IgD-negative memory B cell (primary cell): ENCODE data around the gene DDX6. TPM values are rescaled to one million over a fixed set of nuclear protein-coding genes. Genes with fewer than 3 reads are reported as not detected.
"Not testable (repeated sequence)": the region's sequence is repeated elsewhere in the genome, so short reads cannot be mapped to it uniquely, and the experiment has no call there.

Experiments used
- H3K27ac Mint-ChIP-seq, 3 donors: one replicate each; pipeline ENCODE4 v1.8.0; 2020 to 2022; ENCODE audit warnings: mild to moderate bottlenecking in 3 of 3, mixed read lengths in 3 of 3, moderate library complexity in 1 of 3
- H3K27me3 Mint-ChIP-seq: one replicate; pipeline ENCODE4 v1.8.0; 2021; ENCODE audit warnings: mixed read lengths
- H3K36me3 Mint-ChIP-seq: one replicate; pipeline ENCODE4 v1.8.0; 2020; ENCODE audit warnings: mild to moderate bottlenecking, mixed read lengths
- H3K4me1 Mint-ChIP-seq, 3 donors: one replicate each; pipeline ENCODE4 v1.8.0; 2020 to 2022; ENCODE audit warnings: mixed read lengths in 3 of 3, mild to moderate bottlenecking in 1 of 3
- H3K4me3 Mint-ChIP-seq, 4 donors: one replicate each; pipeline ENCODE4 v1.8.0; 2020 to 2022; ENCODE audit warnings: mild to moderate bottlenecking in 4 of 4, mixed read lengths in 4 of 4, moderate library complexity in 3 of 4
- H3K9me3 Mint-ChIP-seq, 3 donors: one replicate each; pipeline ENCODE4 v1.8.0; 2020 to 2021; ENCODE audit warnings: mixed read lengths in 3 of 3, mild to moderate bottlenecking in 1 of 3
- polyA plus RNA-seq: library from polyadenylated mRNA; unstranded; fragments of 300-500 nt; fragmentation: Illumina TruSeq; gene quantifications from one replicate; pipeline ENCODE4 v1.2.3, GENCODE V29; 2021

Gene DDX6
- polyA plus RNA-seq, 1 donor from 2014 or later = 81.9 TPM

- Mint-ChIP-seq H3K4me1 (peaks cover 16 to 45% (median 36%) of the 10 kb centered on the region in 3 donors), H3K27me3 (no peaks in the 10 kb centered on the region), H3K4me3 (no peak overlapping the region), H3K36me3 (peaks cover 3% of the 10 kb centered on the region), H3K27ac (no peak overlapping the region), H3K9me3 (no peaks in the 10 kb centered on the region)
Observed at GRCh38 chr11:118778898-118779297, 12.1 kb downstream of the DDX6 start.

GRCh38 chr11:118774032-118774431, 16.9 kb downstream of the DDX6 start:
- peaks cover 49 to 54% (median 51%) of the 10 kb centered on the region in 3 donors for H3K4me1 Mint-ChIP-seq
- no peaks in the 10 kb centered on the region for H3K27me3 Mint-ChIP-seq
- peaks cover 7% of the 10 kb centered on the region for H3K36me3 Mint-ChIP-seq
- peak overlapping the region in 2 of 4 donors; percentile 63 to 81 for H3K4me3 Mint-ChIP-seq
- no peaks in the 10 kb centered on the region for H3K9me3 Mint-ChIP-seq
- H3K27ac Mint-ChIP-seq = peak overlapping the region in 2 of 3 donors; percentile 56 to 73

- Mint-ChIP-seq H3K27ac (peak overlapping the region; percentile 19 to 69 (median 41)), H3K27me3 (no peaks in the 10 kb centered on the region), H3K4me1 (peaks cover 49 to 51% (median 50%) of the 10 kb centered on the region in 3 donors), H3K4me3 (peak overlapping the region; percentile 10 to 83 (median 55)), H3K36me3 (peaks cover 4% of the 10 kb centered on the region), H3K9me3 (no peaks in the 10 kb centered on the region)
Observed at GRCh38 chr11:118771547-118772288, 19.2 kb downstream of the DDX6 start.

- Mint-ChIP-seq H3K4me1 (peaks cover 37 to 44% (median 38%) of the 10 kb centered on the region in 3 donors), H3K27me3 (no peaks in the 10 kb centered on the region), H3K4me3 (peak overlapping the region in 2 of 4 donors; percentile 27 to 39), H3K36me3 (peaks cover 7% of the 10 kb centered on the region), H3K27ac (no peak overlapping the region), H3K9me3 (no peaks in the 10 kb centered on the region)
Observed at GRCh38 chr11:118768690-118769089, 22.3 kb downstream of the DDX6 start.

- Mint-ChIP-seq H3K27me3 (no peaks in the 10 kb centered on the region), H3K4me1 (peaks cover 16 to 20% (median 19%) of the 10 kb centered on the region in 3 donors), H3K36me3 (peaks cover 5% of the 10 kb centered on the region), H3K4me3 (no peak overlapping the region), H3K9me3 (no peaks in the 10 kb centered on the region), H3K27ac (no peak overlapping the region)
Observed at GRCh38 chr11:118766035-118766434, 24.9 kb downstream of the DDX6 start.

GRCh38 chr11:118765095-118765691, 25.8 kb downstream of the DDX6 start:
- not testable (repeated sequence) for H3K27me3 Mint-ChIP-seq, H3K4me3 Mint-ChIP-seq, H3K9me3 Mint-ChIP-seq, H3K36me3 Mint-ChIP-seq, H3K27ac Mint-ChIP-seq
- peaks cover 12 to 13% (median 13%) of the 10 kb centered on the region in 3 donors for H3K4me1 Mint-ChIP-seq

- Mint-ChIP-seq H3K4me3 (no peak overlapping the region), H3K27ac (no peak overlapping the region), H3K36me3 (peaks cover 3% of the 10 kb centered on the region), H3K4me1 (peaks cover 5 to 6% (median 5%) of the 10 kb centered on the region in 3 donors), H3K9me3 (no peaks in the 10 kb centered on the region), H3K27me3 (no peaks in the 10 kb centered on the region)
Observed at GRCh38 chr11:118763041-118763440, 27.9 kb downstream of the DDX6 start.

GRCh38 chr11:118761981-118762380, 29.0 kb downstream of the DDX6 start:
- H3K27ac Mint-ChIP-seq = peak overlapping the region in 1 of 3 donors; percentile 32
- not testable (repeated sequence) for H3K4me3 Mint-ChIP-seq, H3K27me3 Mint-ChIP-seq, H3K36me3 Mint-ChIP-seq, H3K4me1 Mint-ChIP-seq, H3K9me3 Mint-ChIP-seq

- peaks cover 1% of the 10 kb centered on the region for H3K36me3 Mint-ChIP-seq
Observed at GRCh38 chr11:118757876-118758399, 33.0 kb downstream of the DDX6 start.

GRCh38 chr11:118752654-118753053, 38.3 kb downstream of the DDX6 start:
- H3K36me3 Mint-ChIP-seq = peaks cover 1% of the 10 kb centered on the region
- H3K27me3 Mint-ChIP-seq = no peaks in the 10 kb centered on the region
- peaks cover 0 to 13% (median 2%) of the 10 kb centered on the region in 3 donors for H3K4me1 Mint-ChIP-seq
- no peaks in the 10 kb centered on the region for H3K9me3 Mint-ChIP-seq
- peak overlapping the region in 2 of 3 donors; percentile 59 to 73 for H3K27ac Mint-ChIP-seq
- H3K4me3 Mint-ChIP-seq = no peak overlapping the region

More at GRCh38 chr11:118757876-118758399, 33.0 kb downstream of the DDX6 start:
- H3K4me3 Mint-ChIP-seq = no peak overlapping the region
- H3K9me3 Mint-ChIP-seq = no peaks in the 10 kb centered on the region
- no peaks in the 10 kb centered on the region for H3K27me3 Mint-ChIP-seq
- H3K4me1 Mint-ChIP-seq = peaks cover 0 to 2% (median under 1%) of the 10 kb centered on the region in 3 donors
- peak overlapping the region; percentile 45 to 68 (median 53) for H3K27ac Mint-ChIP-seq

GRCh38 chr11:118749429-118749828, 41.5 kb downstream of the DDX6 start:
- Mint-ChIP-seq H3K4me3 (no peak overlapping the region), H3K27me3 (no peaks in the 10 kb centered on the region), H3K27ac (no peak overlapping the region)

GRCh38 chr11:118748056-118748455, 42.9 kb downstream of the DDX6 start:
- H3K27ac Mint-ChIP-seq = peak overlapping the region in 1 of 3 donors; percentile 45
- no peak overlapping the region for H3K4me3 Mint-ChIP-seq

More at GRCh38 chr11:118749429-118749828, 41.5 kb downstream of the DDX6 start:
- H3K4me1 Mint-ChIP-seq = peaks cover 0 to 13% (median 2%) of the 10 kb centered on the region in 3 donors
- H3K9me3 Mint-ChIP-seq = no peaks in the 10 kb centered on the region
- no peaks in the 10 kb centered on the region for H3K36me3 Mint-ChIP-seq

GRCh38 chr11:118746988-118747585, 43.9 kb downstream of the DDX6 start:
- Mint-ChIP-seq H3K4me1 (peaks cover 0 to 11% (median 2%) of the 10 kb centered on the region in 3 donors), H3K27ac (peak overlapping the region in 2 of 3 donors; percentile 6 to 45), H3K36me3 (no peaks in the 10 kb centered on the region), H3K9me3 (no peaks in the 10 kb centered on the region), H3K4me3 (peak overlapping the region in 1 of 4 donors; percentile 27), H3K27me3 (no peaks in the 10 kb centered on the region)

More at GRCh38 chr11:118748056-118748455, 42.9 kb downstream of the DDX6 start:
- no peaks in the 10 kb centered on the region for H3K36me3 Mint-ChIP-seq
- H3K4me1 Mint-ChIP-seq = peaks cover 0 to 13% (median 2%) of the 10 kb centered on the region in 3 donors
- H3K27me3 Mint-ChIP-seq = no peaks in the 10 kb centered on the region
- H3K9me3 Mint-ChIP-seq = no peaks in the 10 kb centered on the region

GRCh38 chr11:118744046-118744445, 46.9 kb downstream of the DDX6 start:
- no peaks in the 10 kb centered on the region for H3K27me3 Mint-ChIP-seq

GRCh38 chr11:118742304-118742703, 48.7 kb downstream of the DDX6 start:
- peaks cover 3% of the 10 kb centered on the region for H3K36me3 Mint-ChIP-seq
- no peaks in the 10 kb centered on the region for H3K27me3 Mint-ChIP-seq
- no peak overlapping the region for H3K27ac Mint-ChIP-seq
- H3K4me3 Mint-ChIP-seq = no peak overlapping the region
- H3K9me3 Mint-ChIP-seq = peaks cover 0 to 3% (median 0%) of the 10 kb centered on the region in 3 donors
- peaks cover 0 to 2% (median 0%) of the 10 kb centered on the region in 3 donors for H3K4me1 Mint-ChIP-seq

More at GRCh38 chr11:118744046-118744445, 46.9 kb downstream of the DDX6 start:
- Mint-ChIP-seq H3K36me3 (no peaks in the 10 kb centered on the region), H3K9me3 (no peaks in the 10 kb centered on the region), H3K27ac (no peak overlapping the region), H3K4me1 (peaks cover 0 to 2% (median 0%) of the 10 kb centered on the region in 3 donors), H3K4me3 (no peak overlapping the region)
